Measurements from ENCODE around the gene WDR54. TPM values are rescaled to one million over a fixed set of nuclear protein-coding genes. Genes with fewer than 3 reads are reported as not detected.
A peak's percentile ranks its signal among the peaks of the same experiment; 100 is the strongest.

Gene WDR54
- total and polyA plus RNA-seq, 10 of the 15 experiments (the other 5 are each of a cell fraction or from before 2014, with no cell fraction given), result 38.2 to 116 (median 89.1) TPM

- TF ChIP-seq, protein P1, sequence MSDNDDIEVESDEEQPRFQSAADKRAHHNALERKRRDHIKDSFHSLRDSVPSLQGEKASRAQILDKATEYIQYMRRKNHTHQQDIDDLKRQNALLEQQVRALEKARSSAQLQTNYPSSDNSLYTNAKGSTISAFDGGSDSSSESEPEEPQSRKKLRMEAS (IDR thresholded peaks at IDR 0.05; ENCODE audit: low read depth, low read length), result no peak
- TF ChIP-seq NFIC (IDR thresholded peaks at IDR 0.05; ENCODE audit: low read depth, low read length) (no peak), ATF7 (IDR thresholded peaks at IDR 0.05; ENCODE audit: low read depth) (no peak), ZNF384 (IDR thresholded peaks at IDR 0.05; ENCODE audit: borderline replicate concordance, low read depth, low read length) (no peak), RBBP5 (conservative IDR thresholded peaks at IDR 0.05) (no peak), CREB1 (IDR thresholded peaks at IDR 0.05; ENCODE audit: low read depth) (no peak), TCF7 (IDR thresholded peaks at IDR 0.05; ENCODE audit: borderline replicate concordance) (no peak)
- TF ChIP-seq, protein P2, sequence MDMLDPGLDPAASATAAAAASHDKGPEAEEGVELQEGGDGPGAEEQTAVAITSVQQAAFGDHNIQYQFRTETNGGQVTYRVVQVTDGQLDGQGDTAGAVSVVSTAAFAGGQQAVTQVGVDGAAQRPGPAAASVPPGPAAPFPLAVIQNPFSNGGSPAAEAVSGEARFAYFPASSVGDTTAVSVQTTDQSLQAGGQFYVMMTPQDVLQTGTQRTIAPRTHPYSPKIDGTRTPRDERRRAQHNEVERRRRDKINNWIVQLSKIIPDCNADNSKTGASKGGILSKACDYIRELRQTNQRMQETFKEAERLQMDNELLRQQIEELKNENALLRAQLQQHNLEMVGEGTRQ (IDR thresholded peaks at IDR 0.05; ENCODE audit: borderline replicate concordance, low read depth, low read length), result no peak
- ChIA-PET CTCF (interaction anchor here (1.2 to 6.7 kb wide), 6 partner anchors 16 to 128 kb away, joined by 5 to 54 read pairs (median 10); partner anchors contain the start of genes AUP1, CCDC142, HTRA2 and TTC31), RAD21 (ENCODE audit: unreplicated experiment) (interaction anchor here (0.8 to 3.5 kb wide), 17 partner anchors 13 to 429 kb away, joined by 3 to 21 read pairs (median 5); partner anchors contain the start of genes AUP1, C2orf81, CCDC142 and HTRA2), SMC1A (ENCODE audit: uncharacterized antibody, unreplicated experiment) (interaction anchor here (1.2 to 5.5 kb wide), 11 partner anchors 9 to 129 kb away, joined by 3 to 24 read pairs (median 7); partner anchors contain the start of genes C2orf81, CCDC142, TTC31 and WDR54), POLR2A (interaction anchor here (0.7 to 5.8 kb wide), 12 partner anchors 8 to 129 kb away, joined by 3 to 44 read pairs (median 5); partner anchors contain the start of genes C2orf81, CCDC142, MRPL53 and PCGF1)
- H2AFZ ChIP-seq (ENCODE audit: control insufficient read depth, low read depth, low read length), result no peak overlapping the region
- peak overlapping the region; percentile 99 for H3K4me3 ChIP-seq
- H3K79me2 ChIP-seq (ENCODE audit: control insufficient read depth, insufficient read depth, low read length), result peaks cover 22% of the 10 kb centered on the region
- peaks cover 2 to 4% of the 10 kb centered on the region in 2 experiments; a peak in 3 of 4 replicates for H3K36me3 ChIP-seq (ENCODE audit: control insufficient read depth in 2 of 2, insufficient read depth in 2 of 2, low read length in 1 of 2)
- H4K20me1 ChIP-seq (ENCODE audit: control insufficient read depth, insufficient read depth), result no peaks in the 10 kb centered on the region
- H3K9ac ChIP-seq (ENCODE audit: control insufficient read depth, insufficient read depth, low read length), result peak overlapping the region; percentile 93
- in situ Hi-C loops (cut with MboI), result no loop called here
- WGBS (ENCODE audit: insufficient coverage, insufficient replicate concordance, low lambda C conversion rate, missing lambda C conversion rate), result under 1% methylated on average over 10 of the region's 10 CpGs
- peaks cover 19% of the 10 kb centered on the region for H3K4me1 ChIP-seq (ENCODE audit: control insufficient read depth, insufficient read depth, low read length)
- H3K4me2 ChIP-seq (ENCODE audit: control insufficient read depth, insufficient read depth), result peak overlapping the region; percentile 87
- H3K27me3 ChIP-seq (replicated peaks in 1 of 2; ENCODE audit: control insufficient read depth in 2 of 2, insufficient read depth in 2 of 2, low read length in 1 of 2), result no peaks in the 10 kb centered on the region
- peak overlapping the region; percentile 80 for H3K27ac ChIP-seq (ENCODE audit: control insufficient read depth, insufficient read depth)
- FAIRE-seq (no peak), DNase-seq (ENCODE audit: low read depth, low spot score) (no peak), ATAC-seq (no peak)
- BruUV-seq (replicated peaks), result no TSS peak
- no peaks in the 10 kb centered on the region for H3K9me3 ChIP-seq (replicated peaks; ENCODE audit: control insufficient read depth, insufficient read depth, low read length)
- intact Hi-C loops (cut with micrococcal nuclease; ENCODE audit: unreplicated experiment), result loop anchor here (1.0 kb wide), 2 partner anchors 23 to 70 kb away; partner anchors contain the start of genes AUP1, CCDC142 and HTRA2
Observed at GRCh38 chr2:74458938-74459363, 37.4 kb downstream of the WDR54 start.

All from GM12878 (cell line).